ENCODE results near the gene CLCNKA.

CLCNKA gene

GRCh38 chr1:15988856-15989736, 32.7 kb upstream of the CLCNKA start:
- Histone ChIP-seq H3F3A (ENCODE audit: insufficient read depth, low read length) (no peaks in the 10 kb centered on the region), H3K9me3 (ENCODE audit: low read length) (no peaks in the 10 kb centered on the region), H3K4me1 (ENCODE audit: insufficient read depth, low read length, severe bottlenecking) (no peaks in the 10 kb centered on the region), H3K36me3 (ENCODE audit: insufficient read depth, low read length) (no peaks in the 10 kb centered on the region), H3K4me2 (ENCODE audit: low read length) (no peak overlapping the region), H3K27me3 (ENCODE audit: insufficient read depth, low read length) (peaks cover 9% of the 10 kb centered on the region; the same call in 1 of the 2 replicates), H3K4me3 (ENCODE audit: low read depth, low read length, poor library complexity, severe bottlenecking) (no peak overlapping the region), H3K9me2 (ENCODE audit: low read depth, low read length) (no peaks in the 10 kb centered on the region), H3K27ac (ENCODE audit: low read depth, low read length, poor library complexity, severe bottlenecking) (no peak overlapping the region), H3K79me2 (ENCODE audit: insufficient read depth, low read length) (no peaks in the 10 kb centered on the region), H4K20me1 (ENCODE audit: insufficient read depth, low read length) (no peaks in the 10 kb centered on the region), H2AFZ (ENCODE audit: low read length) (no peak overlapping the region), H3K9ac (ENCODE audit: low read length) (no peak overlapping the region)
- no peak for TF ChIP-seq EZH2 (IDR thresholded peaks at IDR 0.05; ENCODE audit: borderline replicate concordance, low read length)
- TF ChIP-seq, protein P1, sequence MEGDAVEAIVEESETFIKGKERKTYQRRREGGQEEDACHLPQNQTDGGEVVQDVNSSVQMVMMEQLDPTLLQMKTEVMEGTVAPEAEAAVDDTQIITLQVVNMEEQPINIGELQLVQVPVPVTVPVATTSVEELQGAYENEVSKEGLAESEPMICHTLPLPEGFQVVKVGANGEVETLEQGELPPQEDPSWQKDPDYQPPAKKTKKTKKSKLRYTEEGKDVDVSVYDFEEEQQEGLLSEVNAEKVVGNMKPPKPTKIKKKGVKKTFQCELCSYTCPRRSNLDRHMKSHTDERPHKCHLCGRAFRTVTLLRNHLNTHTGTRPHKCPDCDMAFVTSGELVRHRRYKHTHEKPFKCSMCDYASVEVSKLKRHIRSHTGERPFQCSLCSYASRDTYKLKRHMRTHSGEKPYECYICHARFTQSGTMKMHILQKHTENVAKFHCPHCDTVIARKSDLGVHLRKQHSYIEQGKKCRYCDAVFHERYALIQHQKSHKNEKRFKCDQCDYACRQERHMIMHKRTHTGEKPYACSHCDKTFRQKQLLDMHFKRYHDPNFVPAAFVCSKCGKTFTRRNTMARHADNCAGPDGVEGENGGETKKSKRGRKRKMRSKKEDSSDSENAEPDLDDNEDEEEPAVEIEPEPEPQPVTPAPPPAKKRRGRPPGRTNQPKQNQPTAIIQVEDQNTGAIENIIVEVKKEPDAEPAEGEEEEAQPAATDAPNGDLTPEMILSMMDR (IDR thresholded peaks at IDR 0.05; ENCODE audit: low read length), result no peak

DNA sequence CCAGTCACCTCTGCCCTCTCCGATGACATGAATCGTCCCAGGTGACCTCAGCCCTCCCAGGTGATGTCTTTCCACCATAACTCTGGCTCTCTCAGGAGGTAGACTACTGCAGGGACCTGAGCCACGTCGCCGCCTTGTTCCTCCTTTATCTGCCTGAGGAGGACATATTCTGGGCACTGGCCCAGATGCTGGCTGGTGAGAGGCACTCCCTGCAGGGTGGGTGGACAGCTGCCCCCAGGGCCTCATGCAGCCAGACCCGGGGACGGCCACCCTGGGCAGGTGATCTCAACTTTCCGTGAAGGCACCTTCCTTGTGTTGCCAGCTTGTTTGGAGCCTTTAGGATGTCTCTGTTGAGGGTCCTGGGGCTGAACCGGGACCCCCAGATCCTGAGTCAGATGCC, 32.1 kb upstream of the CLCNKA start:
- Histone ChIP-seq H3F3A (ENCODE audit: insufficient read depth, low read length) (no peaks in the 10 kb centered on the region), H2AFZ (ENCODE audit: low read length) (no peak overlapping the region), H3K9ac (ENCODE audit: low read length) (no peak overlapping the region), H3K4me3 (ENCODE audit: low read depth, low read length, poor library complexity, severe bottlenecking) (no peak overlapping the region), H3K27ac (ENCODE audit: low read depth, low read length, poor library complexity, severe bottlenecking) (no peak overlapping the region), H3K9me2 (ENCODE audit: low read depth, low read length) (no peaks in the 10 kb centered on the region), H3K36me3 (ENCODE audit: insufficient read depth, low read length) (no peaks in the 10 kb centered on the region), H3K9me3 (ENCODE audit: low read length) (no peaks in the 10 kb centered on the region), H3K4me1 (ENCODE audit: insufficient read depth, low read length, severe bottlenecking) (no peaks in the 10 kb centered on the region), H3K79me2 (ENCODE audit: insufficient read depth, low read length) (no peaks in the 10 kb centered on the region), H3K4me2 (ENCODE audit: low read length) (no peak overlapping the region), H4K20me1 (ENCODE audit: insufficient read depth, low read length) (no peaks in the 10 kb centered on the region), H3K27me3 (ENCODE audit: insufficient read depth, low read length) (peaks cover 9% of the 10 kb centered on the region; the same call in 1 of the 2 replicates)
- TF ChIP-seq, protein P1 (IDR thresholded peaks at IDR 0.05; ENCODE audit: low read length), result no peak
- TF ChIP-seq EZH2 (IDR thresholded peaks at IDR 0.05; ENCODE audit: borderline replicate concordance, low read length), result no peak

GRCh38 chr1:15991427-15992186, 30.2 kb upstream of the CLCNKA start:
- no peaks in the 10 kb centered on the region for H3F3A ChIP-seq (ENCODE audit: insufficient read depth, low read length)
- no peak overlapping the region for H3K4me2 ChIP-seq (ENCODE audit: low read length)
- no peak overlapping the region for H3K4me3 ChIP-seq (ENCODE audit: low read depth, low read length, poor library complexity, severe bottlenecking)
- no peaks in the 10 kb centered on the region for H3K79me2 ChIP-seq (ENCODE audit: insufficient read depth, low read length)
- H3K27me3 ChIP-seq (ENCODE audit: insufficient read depth, low read length), result peaks cover 9% of the 10 kb centered on the region; the same call in 1 of the 2 replicates
- no peaks in the 10 kb centered on the region for H3K9me2 ChIP-seq (ENCODE audit: low read depth, low read length)
- no peak for TF ChIP-seq EZH2 (IDR thresholded peaks at IDR 0.05; ENCODE audit: borderline replicate concordance, low read length)
- TF ChIP-seq, protein P1 (IDR thresholded peaks at IDR 0.05; ENCODE audit: low read length), result no peak
- H3K27ac ChIP-seq (ENCODE audit: low read depth, low read length, poor library complexity, severe bottlenecking), result no peak overlapping the region
- H3K9me3 ChIP-seq (ENCODE audit: low read length), result no peaks in the 10 kb centered on the region
- no peak overlapping the region for H3K9ac ChIP-seq (ENCODE audit: low read length)
- no peaks in the 10 kb centered on the region for H3K4me1 ChIP-seq (ENCODE audit: insufficient read depth, low read length, severe bottlenecking)
- no peaks in the 10 kb centered on the region for H3K36me3 ChIP-seq (ENCODE audit: insufficient read depth, low read length)
- H2AFZ ChIP-seq (ENCODE audit: low read length), result no peak overlapping the region
- H4K20me1 ChIP-seq (ENCODE audit: insufficient read depth, low read length), result no peaks in the 10 kb centered on the region

Data from OCI-LY1 (cell line).